Amygdala (tissue), 56 donors: ENCODE results near the gene ALDH8A1.
"Not testable (repeated sequence)": the region's sequence is repeated elsewhere in the genome, so short reads cannot be mapped to it uniquely, and the experiment has no call there.

Experiments used
- DNase-seq, 56 donors: peaks; one replicate each; lab custom pipeline; 2025; lab: John Stamatoyannopoulos, UW

The ALDH8A1 gene

DNA sequence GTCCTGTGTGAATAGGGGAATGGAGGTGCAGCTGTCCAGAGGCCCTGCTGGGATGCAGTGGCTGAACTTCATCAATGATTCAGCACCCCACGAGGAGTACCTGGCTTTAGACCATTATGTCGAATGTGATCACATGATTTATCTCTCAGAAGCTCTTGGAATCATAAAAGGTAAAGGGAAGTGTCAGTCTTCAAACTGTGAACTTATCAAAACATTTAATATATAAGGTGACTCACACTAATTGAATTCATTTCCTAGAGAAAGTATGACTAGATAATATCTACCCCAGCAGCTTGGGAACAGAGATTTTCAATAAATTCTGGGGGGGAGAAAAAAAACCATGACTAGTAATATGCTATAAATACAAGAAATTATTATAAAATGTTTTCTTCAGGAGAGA is 29.5 kb downstream of the ALDH8A1 start:
- DNase-seq, result no peak

DNA sequence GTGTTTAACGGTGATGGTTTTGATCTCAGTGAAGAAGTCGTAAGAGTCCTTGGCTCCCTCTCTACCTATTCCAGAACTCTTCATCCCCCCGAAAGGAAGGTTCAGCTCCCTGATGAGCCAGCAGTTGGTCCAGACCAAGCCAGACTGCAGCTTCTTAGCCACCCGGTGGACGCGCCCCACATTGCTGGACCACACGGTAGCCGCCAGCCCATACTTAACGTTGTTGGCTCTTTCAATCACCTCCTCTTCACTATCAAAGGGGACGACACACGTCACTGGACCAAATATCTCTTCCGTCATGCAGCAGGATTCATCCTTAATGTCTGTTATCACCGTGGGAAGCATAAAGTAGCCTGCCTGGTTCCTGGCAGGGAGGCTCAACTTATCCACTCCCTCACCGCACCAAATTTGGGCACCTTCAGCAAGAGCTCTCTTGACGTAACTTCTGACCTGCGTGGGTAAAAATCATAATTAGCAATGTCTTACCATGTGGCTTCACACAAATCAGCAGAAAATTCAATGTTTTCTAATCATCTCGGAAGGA is 31.4 kb downstream of the ALDH8A1 start:
- DNase-seq, result no peak

DNA sequence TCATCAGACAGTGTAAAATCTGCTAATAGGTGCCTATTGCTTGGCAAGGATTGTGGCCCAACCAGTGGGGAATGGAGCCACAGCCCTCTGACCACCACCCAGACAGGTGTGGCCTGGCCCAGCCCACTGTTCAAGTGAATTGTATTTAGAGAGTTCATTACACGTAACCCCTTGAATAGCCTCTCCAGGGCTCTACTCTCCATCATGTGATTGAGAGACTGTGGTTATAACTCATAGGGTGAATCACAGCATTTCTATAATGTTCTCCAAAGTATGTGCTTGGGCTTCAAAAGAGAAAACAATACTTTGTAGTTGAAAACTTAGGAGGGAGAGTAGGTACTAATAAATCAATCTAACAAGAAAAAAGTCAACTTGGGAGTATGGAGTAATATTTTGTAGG is 38.4 kb downstream of the ALDH8A1 start:
- no peak for DNase-seq

DNA sequence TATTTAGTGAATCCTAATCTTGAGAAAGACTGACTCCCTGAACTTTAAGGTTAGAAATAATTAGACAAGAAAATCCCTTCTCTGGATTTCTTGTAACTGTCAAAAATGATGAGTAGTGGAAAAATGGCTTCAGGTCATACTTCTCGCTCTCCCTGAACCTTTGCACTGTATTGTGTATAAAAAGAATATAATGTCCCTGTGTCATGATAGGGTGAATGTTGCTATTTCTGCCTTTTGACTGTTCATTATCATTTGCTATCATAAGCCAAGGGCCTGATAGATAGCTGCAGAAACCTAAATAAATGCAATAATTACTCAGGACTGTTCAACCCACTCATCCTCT is 39.3 kb downstream of the ALDH8A1 start:
- no peak for DNase-seq

DNA sequence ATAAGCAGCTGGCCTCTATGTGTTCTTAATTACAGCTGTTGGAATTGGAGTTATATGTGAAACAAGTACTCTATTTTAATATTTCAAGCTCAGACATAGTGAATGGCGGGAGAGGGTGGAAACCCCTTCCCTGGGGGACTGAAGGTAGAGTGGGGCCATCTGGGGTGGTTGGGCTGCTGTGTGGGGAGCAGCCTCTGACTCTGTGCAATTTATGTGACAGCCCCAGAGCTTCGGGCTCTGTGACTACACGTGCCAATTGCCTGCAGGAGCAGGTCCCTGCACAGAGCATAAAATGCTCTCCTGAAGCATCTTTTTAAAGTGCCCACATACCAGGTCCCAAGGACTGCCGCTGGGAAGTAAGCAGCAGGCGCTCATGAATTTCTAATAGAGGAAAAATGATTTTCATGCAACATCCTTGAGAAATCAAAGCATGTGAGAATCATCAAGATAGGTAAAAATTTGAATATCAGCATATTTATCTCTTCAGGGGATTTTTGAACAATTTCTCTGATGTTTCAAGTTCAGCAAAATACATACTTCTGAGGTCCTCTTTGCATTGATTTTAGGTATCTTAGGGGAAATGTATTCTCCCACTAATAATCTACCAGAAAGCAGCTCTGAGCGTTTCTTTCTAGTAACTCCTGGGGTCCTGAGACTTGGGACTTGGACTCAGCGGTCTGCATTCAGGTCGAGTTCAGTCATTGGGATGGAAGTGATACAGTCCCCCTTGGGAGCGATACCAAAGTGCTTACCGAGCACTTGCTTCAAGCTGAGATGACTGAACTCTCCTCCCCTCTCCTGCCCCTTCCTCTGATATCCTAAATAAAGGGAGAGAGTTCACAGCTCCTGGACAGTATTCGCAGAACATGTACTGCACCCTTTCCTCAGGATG is 40.0 kb downstream of the ALDH8A1 start:
- DNase-seq, result no peak

DNA sequence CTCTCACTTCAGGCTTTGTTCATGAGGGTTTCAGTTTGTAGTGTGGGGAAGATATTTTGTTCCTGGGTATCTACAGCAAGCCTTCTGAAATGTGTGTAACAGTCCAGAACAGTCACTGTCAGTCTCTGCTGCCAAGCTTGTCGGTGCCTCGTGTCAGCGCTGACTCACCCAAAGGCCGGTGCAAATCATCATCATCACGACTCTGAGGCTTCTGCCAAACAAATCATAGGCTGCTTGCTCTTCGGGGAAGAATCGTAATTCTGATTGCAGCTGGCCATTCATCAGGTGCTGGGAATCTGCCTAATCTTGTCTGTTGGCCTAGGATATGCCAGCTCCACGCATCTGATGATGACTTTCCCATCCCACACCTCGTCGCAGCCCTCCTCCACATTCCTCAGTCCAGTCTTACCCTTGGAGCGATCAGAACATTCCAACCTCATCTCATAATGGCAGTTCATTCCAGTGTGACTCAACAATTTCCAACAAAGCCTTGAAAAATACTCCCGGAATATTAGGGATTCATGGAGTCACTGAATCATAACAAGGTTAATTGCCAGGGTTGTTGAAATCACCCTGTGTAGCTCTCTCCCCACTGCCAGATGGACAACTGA is 40.9 kb downstream of the ALDH8A1 start:
- peak in 25 of 56 donors; percentile 5 to 62 (median 32) for DNase-seq

DNA sequence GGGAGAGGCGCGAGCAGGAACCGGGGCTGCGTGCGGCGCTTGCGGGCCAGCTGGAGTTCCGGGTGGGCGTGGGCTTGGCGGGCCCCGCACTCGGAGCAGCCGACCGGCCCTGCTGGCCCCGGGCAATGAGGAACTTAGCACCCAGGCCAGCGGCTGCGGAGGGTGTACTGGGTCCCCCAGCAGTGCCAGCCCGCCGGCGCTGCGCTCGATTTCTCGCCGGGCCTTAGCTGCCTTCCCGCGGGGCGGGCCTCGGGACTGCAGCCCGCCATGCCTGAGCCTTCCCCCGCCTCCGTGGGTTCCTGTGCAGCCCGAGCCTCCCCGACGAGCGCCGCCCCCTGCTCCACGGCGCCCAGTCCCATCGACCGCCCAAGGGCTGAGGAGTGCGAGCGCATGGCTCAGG is 45.2 kb downstream of the ALDH8A1 start:
- not testable (repeated sequence) for DNase-seq

DNA sequence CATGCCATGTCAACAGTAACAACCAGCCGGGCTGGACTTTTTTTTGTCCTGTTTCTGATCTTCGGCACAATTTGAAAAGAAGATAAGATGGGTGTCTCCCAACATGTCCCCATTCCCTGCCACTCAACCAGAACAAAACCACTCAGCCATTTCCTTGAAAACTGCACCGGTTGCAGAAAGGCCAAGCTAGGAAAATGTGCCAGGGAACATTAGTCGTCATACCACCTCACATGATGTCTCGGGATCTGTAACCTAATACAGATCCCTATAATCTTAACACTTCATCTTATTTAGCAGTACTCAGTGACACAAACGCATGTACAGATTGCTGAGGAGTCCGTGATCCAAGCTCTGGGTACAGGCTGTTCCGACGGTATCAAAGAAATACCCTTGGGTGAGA is 46.5 kb downstream of the ALDH8A1 start:
- no peak for DNase-seq

DNA sequence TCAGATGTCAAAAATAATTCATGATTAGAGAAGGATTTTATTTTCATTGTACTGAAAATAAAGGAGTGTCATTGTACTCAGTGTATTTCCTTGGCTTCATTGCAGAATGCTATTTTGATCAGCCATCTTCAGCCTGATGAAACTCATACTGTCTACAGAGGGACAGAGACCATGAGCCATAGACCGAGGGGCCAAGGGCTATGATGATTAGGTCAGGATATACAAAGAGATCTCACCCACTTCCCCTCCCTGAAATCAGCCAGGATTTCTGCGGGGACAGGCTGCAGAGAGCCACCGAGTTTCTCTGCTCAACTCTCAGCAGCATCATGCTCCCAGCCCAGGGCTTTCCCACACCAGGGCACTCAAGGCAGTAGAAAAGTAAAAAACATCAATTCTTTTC is 47.0 kb downstream of the ALDH8A1 start:
- DNase-seq, result no peak

DNA sequence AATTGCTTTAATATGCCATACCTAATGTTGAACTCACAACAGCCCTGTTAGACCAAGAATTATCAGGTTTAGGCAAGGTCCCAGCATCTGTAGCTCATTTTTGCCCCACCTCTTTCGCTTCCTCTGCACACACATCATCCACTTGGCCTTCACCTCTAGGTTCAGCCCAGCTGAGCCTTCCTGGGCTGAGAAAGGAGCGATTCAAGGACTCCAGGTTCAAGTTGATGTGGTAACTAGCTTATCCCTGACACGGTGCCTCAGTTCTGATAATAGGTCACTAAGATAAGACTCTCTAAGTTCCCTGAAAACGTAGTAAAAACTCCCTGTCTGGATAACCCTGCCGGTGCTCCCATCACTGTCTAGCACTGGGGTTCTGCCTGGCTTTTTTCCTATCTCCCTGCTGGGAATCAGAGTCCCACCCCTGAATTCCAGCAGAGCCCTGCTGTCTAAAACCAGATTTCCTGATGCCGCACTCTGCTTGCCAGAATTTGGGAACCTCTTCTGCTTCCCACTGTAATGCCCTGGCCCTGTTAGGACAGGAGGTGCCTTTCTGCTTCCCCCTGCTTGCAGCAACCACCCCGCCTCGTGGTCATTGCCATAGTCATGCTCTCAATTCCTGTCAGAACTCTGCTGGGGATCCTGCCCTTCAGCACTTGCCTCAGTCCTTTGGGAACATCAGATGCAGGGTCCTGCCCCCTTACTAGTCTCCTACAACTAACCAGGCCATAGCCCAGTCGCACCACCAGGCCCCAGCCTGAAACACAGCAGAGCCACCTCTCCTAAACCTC is 47.6 kb downstream of the ALDH8A1 start:
- no peak for DNase-seq

DNA sequence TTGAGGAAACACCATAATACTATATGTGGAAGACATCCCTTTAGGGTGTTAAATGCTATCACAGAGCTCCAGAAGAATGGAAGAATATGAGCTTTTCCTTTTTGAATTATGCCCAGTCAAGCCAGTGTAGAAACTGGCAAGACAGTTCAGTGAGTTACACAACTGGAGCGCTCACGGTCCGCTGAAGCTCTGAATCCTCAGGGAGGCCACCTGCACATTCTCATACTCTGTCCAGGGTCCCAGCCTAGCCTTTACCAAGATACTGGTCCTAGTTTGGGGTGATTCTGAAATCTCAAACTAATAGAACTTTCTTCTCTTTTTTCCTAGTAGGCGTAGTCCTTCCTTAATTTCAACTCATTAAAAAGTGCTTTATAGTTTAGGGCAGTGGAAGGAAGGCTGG is 51.3 kb downstream of the ALDH8A1 start:
- DNase-seq, result no peak

DNA sequence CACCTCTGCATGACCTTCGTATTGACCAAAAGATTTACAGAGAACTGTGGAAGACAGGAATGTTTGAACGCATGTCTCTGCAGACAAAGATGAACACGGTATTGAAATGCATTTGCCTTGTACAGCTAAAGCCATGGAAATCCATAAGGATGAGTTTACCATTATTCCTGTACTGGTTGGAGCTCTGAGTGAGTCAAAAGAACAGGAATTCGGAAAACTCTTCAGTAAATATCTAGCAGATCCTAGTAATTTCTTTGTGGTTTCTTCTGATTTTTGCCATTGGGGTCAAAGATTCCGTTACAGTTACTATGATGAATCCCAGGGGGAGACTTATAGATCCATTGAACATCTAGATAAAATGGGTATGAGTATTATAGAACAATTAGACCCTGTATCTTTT is 51.7 kb downstream of the ALDH8A1 start:
- not testable (repeated sequence) for DNase-seq

DNA sequence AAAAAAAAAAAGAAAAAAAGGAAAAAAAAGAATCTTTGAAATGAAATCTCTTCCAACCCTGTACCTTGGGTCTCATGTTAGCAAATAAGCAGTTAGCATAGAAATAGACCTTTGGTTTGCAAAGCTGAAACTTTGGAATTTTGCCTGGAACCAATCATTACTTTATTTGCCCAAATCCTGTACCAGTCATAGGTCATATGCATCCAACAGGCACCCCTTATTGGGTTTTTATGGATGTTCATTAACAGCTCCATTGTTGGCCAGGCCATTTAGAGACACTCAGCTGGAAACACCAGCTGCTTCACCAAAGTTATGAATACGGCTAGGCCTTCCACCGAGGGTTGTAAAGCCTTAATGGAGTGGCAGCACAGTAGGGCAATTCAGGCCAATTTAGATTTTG is 53.0 kb downstream of the ALDH8A1 start:
- DNase-seq, result no peak

DNA sequence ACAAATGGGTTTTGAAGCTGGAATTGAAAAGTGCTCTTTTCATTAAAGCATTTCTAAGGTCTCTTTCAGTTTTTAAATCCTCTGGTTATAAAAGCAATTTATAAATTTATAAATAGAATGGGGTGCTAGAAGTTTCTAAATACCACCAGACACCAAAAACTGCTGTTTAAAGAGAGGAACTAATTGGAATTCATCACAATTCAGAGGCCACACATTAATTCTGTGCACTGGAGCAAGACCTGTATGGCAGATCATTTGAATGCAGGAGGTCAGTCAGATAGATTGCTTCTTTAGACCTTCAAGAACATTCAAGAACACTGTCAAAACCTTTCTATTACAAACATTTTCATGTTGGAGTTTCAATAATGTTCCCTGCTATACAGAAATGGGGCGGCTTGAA is 55.1 kb downstream of the ALDH8A1 start:
- no peak for DNase-seq

DNA sequence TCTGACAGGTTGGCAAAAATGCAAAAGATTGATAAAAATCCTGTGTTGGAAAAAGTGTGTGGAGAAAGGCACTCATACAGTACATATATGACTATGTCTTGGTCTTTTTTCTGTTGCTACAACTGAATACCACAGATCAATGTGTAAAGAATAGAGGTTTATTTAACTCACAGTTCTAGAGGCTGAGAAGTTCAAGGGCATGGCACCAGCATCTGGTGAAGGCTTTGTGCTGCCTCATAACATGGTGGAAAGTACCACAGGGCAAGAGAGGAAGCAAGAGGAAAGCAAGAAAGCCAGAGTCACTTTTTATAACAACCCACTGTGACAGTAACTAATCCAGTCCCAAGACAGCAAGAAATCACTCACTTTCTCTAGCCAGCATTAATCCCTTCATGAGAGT is 57.5 kb downstream of the ALDH8A1 start:
- no peak for DNase-seq

DNA sequence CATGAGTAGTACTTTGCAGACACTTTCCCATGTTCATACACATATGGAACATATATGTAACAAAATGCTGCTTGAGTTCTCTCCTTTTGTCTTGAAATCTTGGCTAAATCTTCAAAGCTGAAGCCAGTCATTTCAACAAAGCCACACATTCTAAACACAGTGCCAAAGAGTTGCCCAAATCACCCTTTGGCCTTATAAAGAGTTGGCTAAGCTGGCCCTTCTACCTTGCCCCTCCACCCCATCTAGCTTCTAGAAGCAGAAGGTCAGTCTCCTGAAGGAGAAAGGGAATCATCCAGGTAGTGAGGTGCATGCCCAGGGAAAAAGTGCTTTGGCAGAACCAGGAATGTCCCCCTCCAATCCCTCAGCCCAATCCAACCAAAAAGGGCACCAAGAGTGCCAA is 58.3 kb downstream of the ALDH8A1 start:
- DNase-seq, result no peak

DNA sequence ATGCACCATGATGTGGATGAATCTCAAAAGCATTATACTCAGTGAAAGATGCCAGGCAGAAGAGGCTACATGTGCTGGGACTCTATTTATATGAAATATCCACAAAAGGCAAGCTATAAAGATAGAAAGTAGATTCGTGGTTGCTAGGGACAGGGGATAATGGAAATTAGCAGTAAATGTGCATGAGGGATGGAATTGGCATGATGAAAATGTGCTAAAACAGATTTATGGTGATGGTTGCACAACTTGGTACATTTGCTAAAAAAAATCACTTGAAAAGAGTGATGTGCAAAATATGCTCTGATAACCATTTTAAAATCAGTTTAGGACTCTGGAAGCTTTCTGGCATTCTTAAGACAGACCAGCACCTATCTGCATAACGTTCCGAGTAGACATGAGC is 61.6 kb downstream of the ALDH8A1 start:
- DNase-seq, result no peak

DNA sequence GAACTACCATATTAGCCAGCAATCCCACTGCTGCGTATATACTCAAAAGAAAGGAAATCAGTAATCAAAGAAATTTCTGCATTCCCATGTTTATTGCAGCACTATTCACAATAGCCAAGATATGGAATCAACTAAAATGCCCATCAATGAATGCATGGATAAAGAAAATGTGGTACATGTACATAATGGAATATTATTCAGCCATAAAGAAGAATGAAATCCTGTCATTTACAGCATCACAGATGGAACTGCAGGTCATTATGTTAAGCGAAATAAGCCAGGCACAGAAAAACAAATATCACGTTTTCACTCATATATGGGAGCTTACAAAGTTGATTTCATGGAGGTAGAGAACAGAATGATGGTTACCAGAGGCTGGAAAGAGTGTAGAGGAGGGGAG is 65.1 kb downstream of the ALDH8A1 start:
- DNase-seq, result no peak

DNA sequence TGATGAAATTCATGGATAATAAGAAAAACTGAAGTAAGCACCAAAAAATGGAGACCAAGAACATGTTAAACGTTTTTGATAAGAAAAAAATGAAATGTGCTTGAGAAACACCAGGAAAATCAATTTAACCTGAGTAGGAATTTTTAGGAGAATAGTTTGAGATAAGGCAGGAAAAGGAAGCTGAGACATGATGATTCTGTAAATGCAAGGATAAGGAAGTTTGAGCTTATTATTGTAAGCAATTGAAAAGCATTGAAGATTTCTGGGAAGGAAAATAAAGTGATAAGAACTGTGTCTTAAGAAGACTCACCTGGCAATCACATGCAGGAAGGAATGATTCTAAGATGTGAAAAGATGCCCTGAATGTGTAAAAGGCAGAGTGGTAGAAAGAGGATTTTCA is 66.6 kb downstream of the ALDH8A1 start:
- no peak for DNase-seq

DNA sequence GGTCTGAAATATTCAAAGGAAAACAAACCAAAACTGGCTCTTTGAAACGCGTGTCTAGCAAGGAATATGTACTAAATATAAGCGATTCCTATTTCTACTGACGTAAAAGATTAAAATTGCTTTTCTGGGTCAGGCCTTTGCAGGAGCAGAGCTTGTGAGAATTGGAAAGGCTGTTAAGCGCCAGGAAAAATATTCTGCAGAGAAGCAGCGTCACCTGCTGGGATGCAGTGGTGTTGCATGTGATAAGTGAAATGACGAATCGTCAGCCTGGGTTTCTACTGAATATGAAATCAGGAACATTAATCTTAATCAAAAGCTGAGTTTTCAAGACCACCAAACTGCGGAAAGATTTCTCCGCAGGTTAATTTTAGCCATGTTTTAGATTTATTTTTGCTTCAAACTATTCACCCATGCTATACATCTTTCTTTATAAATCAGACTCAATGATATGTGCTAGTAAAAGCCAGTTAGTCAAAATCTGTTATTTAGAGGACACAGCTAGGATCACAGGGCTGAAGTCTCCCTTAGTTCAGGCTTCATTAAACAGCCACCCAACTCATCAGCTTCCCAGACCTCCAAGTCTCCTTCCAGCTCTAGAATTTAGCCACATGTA is 67.4 kb downstream of the ALDH8A1 start:
- peak in 42 of 56 donors; percentile 3 to 87 (median 30) for DNase-seq
